GM04504 (cell line): ENCODE results near the gene SGCE.
"Not testable (repeated sequence)": the region's sequence is repeated elsewhere in the genome, so short reads cannot be mapped to it uniquely, and the experiment has no call there.

Source experiments
- DNase-seq: peaks from one replicate; pipeline ENCODE4 v3.0.0-alpha.2; 2012; ENCODE audit warnings: low read depth

Gene SGCE, protein sequence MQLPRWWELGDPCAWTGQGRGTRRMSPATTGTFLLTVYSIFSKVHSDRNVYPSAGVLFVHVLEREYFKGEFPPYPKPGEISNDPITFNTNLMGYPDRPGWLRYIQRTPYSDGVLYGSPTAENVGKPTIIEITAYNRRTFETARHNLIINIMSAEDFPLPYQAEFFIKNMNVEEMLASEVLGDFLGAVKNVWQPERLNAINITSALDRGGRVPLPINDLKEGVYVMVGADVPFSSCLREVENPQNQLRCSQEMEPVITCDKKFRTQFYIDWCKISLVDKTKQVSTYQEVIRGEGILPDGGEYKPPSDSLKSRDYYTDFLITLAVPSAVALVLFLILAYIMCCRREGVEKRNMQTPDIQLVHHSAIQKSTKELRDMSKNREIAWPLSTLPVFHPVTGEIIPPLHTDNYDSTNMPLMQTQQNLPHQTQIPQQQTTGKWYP

DNA sequence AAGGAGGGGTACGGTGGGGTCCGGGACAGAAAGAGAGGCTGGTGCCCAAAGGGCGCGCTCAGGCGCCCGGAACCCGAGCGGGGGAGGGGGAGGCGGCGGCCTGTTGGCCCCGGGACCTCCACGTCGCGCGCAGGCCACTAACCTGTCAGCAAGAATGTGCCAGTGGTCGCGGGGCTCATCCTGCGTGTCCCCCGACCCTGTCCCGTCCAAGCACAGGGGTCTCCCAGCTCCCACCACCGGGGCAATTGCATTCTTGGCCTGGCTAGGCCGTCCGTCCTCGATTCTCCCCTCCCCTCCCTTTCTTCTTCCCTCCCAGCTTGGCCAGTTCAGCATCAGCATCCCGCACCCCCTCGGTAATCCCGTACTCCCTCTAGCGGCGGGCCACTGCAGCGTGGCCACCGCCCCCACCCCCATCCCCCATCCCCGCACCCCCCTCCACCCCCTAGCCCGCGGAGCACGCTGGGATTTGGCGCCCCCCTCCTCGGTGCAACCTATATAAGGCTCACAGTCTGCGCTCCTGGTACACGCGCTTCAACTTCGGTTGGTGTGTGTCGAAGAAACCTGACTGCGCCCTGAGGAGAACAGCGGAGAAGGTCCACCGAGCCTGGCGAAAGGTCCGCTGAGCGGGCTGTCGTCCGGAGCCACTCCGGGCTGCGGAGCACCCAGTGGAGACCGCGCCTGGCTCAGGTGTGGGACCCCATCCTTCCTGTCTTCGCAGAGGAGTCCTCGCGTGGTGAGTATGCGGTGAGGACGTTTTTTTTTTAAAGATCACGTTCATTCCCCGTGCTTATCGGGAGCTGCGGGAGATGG is at the start of gene SGCE:
SGCE (minus strand) TSS at position 286 of the 810 bp plus-strand sequence; CDS start at position 251, 35 bp downstream.
- DNase-seq = peak; percentile 58

DNA sequence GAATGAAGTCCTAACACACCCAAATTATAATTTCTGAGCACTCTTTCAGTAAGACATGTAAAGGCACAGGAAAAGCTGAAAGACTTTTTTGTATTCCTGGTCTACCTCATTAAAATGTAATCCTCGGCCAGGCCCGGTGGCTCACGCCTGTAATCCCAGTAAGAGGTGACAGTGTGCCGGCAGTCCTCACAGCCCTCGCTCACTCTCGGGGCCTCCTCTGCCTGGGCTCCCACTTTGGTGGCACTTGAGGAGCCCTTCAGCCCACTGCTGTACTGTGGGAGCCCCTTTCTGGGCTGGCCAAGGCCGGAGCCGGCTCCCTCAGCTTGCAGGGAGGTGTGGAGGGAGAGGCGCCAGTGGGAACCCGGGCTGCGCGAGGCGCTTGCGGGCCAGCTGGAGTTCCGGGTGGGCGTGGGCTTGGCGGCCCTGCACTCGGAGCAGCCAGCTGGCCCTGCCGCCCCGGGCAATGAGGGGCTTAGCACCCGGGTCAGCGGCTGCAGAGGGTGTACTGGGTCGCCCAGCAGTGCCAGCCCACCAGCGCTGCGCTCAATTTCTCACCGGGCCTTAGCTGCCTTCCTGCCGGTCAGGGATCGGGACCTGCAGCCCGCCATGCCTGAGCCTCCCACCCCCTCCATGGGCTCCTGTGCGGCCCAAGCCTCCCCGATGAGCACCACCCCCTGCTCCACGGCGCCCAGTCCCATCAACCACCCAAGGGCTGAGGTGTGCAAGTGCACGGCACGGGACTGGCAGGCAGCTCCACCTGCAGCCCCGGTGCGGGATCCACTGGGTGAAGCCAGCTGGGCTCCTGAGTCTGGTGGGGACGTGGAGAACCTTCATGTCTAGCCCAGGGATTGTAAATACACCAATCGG is 49.5 kb upstream of the SGCE start:
- DNase-seq = not testable (repeated sequence)

DNA sequence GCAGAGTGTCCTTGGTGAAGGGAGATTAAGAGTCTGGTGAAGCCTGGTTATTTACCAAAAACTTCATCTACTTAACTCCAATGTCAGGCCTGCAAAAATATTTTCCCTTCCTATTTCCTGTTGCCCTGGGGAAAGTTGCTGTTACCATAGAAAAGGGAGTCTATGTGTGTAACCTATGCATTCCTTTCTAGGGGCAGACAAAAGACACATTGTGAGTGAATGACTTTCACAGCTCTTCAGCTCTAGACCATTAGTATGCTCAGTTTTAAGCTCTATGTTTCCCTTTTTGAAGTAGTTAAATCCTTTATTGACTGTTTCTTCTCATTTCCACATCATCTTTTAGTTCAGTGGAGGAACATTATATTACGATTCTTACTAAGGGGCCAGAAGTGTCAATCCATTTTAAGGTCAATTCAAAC is 45.6 kb upstream of the SGCE start:
- no peak for DNase-seq

DNA sequence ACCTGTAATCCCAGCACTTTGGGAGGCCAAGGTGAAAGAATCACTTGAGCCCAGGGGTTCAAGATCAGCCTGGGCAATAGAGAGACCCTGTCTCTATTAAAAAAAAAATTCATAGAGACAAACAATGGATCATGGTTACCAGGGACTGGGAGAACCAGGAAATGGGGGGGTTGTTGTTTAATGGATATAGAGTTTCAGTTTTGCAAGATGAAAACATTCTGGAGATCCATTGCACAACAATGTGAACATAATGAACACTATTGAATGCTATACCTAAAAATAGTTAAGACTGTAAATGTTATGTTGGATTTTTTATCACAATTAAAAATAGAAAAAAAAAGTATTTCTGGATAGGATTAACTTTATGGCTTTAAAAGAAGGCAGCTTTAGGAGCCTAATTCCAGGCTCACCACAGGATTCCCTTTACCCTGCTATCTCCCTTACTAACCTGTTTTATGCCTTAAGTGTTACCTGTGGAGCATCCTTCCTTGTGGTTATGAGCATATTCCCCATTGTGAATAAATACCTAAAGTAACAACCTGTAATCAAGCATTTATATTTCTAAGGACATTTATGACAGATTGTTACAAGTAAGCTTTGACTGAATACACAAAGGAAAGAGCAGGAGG is 45.1 kb upstream of the SGCE start:
- no peak for DNase-seq

DNA sequence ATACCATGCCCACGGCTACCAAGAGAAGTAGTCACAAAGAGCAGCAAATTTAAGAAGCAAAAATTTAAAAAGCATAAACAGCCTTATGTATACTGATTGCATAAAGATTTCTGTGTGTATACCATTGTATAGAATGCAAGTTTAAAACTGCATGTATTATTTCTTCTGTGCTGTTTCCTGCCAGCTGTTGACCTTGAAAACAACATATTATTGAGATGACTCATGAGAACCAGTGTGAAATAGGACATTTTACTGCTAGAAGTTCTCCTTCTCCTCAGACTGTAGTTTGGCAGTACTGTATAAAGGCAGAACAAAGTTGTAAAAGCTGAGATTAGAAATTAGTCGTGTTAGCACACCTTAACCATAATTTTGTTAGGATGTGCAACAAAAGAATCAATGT is 42.3 kb upstream of the SGCE start:
- peak; percentile 32 for DNase-seq

DNA sequence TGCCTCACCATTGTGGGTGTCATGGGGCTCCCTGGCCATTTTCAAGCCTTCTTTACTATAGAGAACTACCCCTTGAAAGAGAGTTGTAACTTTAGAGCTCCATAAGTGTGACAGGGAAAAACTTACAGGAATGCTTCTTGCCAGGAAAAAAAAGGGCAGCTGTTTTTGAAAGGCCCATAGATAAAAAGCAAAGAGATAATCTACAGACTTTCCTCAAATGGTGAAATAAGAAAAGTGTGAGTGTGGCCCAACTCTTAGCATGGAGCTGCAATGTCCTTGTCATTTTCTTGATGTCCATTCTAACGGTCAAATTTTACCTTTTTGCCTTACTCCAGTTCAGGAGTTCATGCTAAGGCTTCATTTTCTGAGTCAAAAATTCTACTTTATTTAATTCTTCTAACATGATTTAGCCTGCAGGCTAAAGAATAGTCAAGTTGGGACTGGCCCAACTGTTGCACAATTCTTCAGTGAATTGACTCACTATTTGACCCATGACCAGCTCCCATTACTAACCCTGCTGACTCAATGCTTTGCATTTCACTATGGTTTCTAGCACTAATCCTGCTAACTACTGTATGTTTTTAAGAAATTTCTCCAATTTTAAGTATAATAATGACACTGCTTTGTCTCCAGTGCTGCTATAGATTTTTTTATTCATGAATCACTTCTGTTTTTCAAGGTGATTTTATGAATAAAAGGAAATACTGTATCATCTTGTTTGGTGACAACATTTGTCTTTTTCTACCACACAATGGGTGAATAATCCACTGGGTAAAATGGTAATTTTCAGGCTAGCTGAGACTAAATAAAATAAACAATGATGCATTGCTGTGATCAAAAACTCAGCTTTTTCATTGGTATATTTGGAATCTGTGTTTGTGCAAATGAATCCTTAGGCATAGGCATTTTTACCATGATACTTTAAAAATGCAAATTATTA is 41.4 kb upstream of the SGCE start:
- DNase-seq = peak; percentile 88

DNA sequence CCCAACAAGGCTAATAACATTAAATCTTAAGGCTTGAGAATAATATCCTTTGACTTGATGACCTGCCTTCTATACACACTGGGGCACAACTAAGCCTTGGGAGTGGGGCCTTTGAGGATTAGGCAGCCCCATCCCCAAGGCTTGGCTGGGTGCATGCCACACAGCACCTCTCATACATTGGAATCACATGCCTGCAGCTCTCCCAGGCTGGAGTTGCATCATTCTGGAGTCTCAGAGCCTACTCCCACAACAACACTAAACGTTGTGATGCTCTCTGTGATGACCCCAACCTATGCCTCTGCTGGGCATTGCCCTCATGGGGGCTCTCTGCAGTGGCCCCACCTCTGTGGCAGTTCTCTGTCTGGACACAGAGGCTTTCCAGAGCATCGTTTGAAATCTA is 31.9 kb upstream of the SGCE start:
- no peak for DNase-seq

DNA sequence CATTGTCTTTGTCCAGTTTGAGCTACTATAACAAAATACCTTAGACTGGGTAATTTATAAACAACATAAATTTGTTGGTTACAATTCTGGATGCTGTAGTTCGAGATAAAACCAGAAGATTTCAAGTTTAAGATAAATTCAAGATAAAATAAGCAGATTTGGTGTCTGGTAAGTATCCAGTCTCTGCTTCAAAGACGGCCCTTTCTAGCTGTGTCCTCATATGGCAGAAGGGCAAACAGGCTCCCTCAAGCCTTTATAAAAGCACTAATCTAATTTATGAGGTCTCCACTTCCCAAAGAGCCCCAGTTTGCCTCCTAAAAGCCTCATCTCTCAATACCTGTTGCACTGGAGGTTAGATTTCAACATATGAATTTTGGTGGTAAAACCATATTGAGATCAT is 31.1 kb upstream of the SGCE start:
- DNase-seq = no peak

DNA sequence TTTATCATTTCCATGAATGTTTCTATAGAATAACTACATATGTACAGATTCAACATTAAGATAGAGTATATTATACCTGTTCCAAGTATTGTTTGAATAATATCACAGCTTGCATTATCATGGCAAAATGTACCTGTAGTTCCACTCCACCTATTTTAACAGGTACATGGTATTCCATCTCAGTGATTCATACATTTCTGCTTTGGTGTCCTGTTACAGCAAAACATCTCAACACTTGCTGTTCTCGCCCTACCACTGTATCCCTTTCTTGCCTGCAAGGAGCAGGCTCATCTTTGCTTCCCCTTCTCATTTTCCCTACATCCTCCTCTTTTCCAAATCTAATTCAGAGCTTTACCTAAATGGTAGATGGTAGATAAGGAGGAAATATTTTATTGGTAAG is 27.1 kb upstream of the SGCE start:
- DNase-seq = no peak

DNA sequence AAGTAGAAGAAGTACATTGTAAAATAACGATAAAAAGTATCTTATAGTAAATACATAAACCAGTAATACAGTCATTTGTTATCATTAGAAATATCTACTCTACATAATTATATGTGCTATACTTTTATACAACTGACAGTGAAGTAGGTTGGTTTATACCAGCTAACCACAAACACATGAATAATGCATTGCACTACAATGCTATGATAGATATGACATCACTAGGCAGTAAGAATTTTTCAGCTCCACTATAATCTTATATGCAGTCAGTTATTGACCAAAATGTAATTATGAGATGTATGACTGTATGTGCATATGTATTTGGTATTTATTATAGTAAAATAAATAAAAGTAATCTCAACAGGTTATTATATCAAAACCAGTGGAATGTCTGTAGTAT is 23.4 kb upstream of the SGCE start:
- no peak for DNase-seq

DNA sequence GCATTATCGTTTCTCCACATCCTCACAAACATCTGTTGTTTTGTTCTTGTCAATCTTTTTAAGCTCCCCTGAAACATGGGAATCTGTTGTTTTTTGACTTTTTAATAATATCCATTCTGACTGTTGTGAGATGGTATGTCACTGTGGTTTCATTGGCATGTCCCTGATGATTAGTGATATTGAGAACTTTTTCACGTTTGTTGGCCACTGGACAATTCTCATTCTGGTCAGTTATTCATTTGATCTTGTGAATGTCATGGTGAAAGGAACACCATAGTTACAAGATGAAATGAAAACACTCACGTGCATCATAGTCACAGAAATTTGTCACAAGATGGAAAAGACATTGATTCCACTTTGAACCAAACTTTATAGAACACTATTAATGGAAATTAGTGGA is 20.5 kb upstream of the SGCE start:
- no peak for DNase-seq

DNA sequence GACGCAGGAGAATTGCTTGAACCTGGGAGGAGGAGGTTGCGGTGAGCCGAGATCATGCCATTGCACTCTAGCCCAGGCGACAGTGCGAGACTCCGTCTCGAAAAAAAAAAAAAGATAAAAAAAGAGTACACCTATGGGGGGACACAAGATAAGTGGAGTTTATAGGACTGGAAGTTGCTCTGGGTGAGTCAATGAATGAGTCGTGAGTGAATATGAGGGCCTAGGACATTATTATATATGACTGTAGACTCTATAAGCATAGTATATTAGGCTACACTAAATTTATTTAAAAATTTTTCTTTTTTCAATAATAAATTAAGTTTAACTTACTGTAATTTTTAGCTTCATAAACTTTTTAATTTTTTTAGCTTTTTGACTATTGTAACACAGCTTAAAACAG is 19.4 kb upstream of the SGCE start:
- DNase-seq = no peak

DNA sequence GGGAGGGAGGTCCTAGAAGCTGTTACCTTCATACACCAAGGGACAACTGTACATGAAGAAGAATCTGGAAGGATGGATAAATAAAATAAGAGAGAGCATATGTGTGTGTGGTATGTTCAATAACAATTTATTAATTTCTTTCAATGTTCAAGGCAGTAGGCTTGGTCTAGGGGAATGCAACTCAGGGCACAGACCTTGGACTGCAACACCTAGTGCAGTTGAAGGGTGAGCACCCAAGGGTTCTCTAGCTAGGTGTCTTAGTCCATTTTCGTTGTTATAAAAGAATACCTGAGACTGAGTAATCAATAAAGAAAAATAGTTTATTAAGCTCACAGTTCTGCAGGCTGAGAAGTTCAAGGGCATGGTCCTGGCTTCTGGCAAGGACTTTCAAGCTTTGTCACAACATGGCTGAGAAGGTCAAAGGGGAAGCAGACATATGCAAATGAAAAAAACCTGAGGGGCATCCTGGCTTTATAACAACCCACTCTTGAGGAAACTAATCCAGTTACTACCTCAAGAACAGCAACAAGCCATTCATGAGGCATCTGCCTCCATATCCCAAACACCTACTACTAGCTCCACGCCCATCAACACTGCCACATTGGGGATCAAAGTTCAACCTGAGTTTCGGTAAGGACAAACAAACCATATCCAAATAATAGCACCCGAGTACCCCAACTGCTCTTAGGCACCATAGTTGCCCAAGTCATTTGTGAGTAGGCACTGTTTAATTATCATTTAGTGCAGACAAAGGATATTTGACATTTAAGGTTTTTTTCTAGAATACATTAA is 15.7 kb upstream of the SGCE start:
- no peak for DNase-seq

DNA sequence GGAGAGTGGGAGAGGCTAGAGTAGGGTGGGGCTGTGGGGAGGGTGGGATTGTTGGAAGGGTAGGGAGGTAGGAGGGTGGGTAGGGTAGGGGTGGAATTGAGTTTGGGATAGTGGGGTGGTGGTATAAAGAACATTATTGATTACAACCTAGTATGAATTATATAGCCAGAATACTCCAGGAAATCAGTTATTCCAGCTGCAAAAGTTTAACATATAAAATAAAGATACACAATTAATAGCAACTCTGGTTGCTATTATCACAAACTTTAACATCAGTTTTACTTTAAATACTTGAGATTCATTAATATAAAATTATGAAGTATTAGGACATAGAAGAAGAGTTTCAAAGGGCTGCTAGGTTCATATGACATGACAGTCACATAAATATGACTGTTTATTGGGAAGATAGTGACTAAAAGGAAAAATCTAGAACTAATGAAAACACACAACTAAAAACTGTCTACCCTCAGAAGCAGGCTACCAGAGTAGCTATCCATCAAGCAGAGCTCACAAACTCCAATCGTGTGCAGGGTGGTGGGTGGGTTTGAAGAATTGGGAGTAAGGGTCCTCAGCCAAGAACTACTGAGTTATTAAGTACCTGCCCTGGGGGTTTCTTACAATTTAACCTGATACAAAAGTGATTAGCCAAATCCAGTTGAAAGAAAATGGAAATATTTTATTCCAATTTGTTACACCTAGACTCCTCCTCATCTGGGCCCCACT is 14.0 kb upstream of the SGCE start:
- DNase-seq = no peak

DNA sequence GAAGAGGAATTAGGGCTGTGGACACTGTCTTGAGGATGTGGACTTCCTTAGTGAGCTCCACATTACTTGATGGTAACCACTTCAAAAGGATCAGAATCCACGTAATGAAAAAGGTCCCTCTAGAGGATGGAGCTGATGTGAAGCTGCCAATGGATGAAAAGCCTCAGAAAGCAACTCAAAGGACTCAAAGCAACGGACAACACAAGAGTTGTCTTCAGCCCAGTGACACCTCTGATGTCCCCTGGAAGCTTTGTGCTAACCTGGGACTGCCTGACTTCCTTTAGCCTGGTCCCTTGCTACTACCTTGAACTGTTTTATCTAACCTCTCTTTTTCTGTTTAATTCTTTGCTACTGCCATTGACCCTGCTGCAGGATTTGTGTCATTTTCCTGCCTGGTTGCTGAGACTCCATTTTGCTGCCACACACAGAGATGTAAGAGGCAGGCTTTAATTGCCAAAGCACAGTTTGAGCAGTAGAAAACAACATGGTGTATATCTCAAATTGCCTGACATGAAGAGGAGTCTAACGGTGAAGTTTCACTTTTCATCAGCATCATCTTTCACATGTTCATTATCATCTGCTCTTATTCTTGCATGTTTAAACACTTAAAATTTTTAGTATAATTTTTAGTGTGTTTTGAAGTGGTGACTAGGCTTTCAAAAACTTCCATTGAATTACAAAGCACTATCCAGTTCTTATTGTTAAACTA is 11.1 kb upstream of the SGCE start:
- no peak for DNase-seq

DNA sequence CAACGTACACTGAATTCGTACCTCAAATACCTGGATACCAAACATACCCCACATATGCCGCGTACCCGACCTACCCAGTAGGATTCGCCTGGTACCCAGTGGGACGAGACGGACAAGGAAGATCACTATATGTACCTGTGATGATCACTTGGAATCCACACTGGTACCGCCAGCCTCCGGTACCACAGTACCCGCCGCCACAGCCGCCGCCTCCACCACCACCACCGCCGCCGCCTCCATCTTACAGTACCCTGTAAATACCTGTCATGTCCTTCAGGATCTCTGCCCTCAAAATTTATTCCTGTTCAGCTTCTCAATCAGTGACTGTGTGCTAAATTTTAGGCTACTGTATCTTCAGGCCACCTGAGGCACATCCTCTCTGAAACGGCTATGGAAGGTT is 9.5 kb upstream of the SGCE start:
- DNase-seq = no peak

DNA sequence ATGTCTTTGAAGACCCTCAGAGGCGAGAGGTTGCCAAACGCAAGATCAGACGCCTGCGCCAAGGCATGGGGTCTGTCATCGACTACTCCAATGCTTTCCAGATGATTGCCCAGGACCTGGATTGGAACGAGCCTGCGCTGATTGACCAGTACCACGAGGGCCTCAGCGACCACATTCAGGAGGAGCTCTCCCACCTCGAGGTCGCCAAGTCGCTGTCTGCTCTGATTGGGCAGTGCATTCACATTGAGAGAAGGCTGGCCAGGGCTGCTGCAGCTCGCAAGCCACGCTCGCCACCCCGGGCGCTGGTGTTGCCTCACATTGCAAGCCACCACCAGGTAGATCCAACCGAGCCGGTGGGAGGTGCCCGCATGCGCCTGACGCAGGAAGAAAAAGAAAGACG is 8.1 kb upstream of the SGCE start:
- DNase-seq = no peak

DNA sequence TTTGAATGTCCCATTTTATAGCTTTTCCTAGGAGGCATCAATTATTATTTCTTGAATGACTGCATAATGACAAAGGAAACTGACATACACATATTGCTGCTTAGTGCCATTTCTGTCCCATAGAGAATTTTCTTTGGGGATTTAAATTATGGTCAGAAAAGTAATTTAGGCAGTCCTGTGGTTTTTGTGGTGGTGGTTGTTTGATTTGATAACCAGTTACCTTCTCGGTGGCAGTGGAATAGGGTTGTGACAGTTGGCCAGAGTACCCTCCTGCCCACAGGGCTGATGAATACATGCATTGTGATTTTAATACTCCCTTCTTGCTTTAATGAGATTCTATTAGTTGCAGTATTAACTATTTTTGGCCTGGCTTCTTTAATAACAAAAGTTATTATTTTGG is 6.6 kb upstream of the SGCE start:
- DNase-seq = no peak

DNA sequence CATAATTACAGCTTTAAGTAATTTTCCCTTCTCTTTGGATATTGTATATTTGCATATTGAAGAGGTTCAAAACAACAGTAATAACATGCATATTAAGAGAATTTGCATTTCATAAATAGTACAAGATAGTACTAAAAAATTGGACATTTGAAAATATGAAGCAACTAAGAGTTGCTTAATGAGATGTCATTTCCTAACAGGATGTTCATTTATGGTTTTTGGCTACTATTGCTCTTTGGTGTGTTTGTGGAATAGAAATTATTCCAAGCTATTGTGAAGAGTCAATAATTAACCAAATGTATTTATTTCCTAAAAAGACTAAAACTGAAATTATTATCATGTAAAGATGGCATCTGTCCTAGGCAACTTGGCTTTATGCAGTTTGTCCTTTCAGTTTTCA is 4.1 kb upstream of the SGCE start:
- DNase-seq = no peak
